ENCODE measurements around the gene PTPRB. TPM values are rescaled to one million over a fixed set of nuclear protein-coding genes. Genes with fewer than 3 reads are reported as not detected.

Gene PTPRB
- total RNA-seq, 1 experiment from 2014 or later = not detected

DNA sequence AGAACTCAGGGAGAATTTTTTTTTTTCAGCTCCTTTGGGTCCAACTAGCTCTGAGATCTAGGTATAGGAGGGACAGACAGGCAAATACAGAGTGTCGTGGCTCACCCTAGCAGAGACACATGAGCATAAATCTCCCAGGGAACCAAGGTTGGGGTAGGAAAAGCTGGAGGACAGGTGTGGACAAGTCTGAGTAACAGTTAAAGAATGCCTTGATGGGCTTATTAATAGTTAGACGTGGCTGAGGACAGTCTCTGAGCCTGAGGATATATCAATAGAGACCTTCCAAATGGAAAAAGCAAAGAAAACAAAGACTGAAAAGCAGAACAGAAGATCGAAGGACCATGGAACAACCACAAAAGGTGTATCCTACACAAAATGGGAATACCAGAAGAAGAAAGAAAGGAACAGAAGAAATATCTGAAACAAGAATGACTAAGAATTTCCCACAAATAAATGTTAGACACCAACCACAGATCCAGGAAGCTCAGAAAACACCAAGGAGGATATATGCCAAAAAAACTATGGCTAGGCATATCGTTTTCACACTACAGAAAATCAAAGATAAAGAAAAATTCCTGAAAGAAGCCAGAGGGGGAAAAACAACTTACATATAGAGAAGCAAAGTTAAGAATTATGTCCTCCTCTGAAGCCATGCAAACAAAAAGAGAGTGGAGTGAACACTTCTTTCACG is 80.9 kb downstream of the PTPRB start:
- no peaks in the 10 kb centered on the region for H3K9me2 ChIP-seq (replicated peaks; ENCODE audit: insufficient read depth, low read length)
- no peaks in the 10 kb centered on the region for H3K27me3 ChIP-seq (ENCODE audit: low read length)
- no peak overlapping the region for H3K9ac ChIP-seq (ENCODE audit: low read length)

DNA sequence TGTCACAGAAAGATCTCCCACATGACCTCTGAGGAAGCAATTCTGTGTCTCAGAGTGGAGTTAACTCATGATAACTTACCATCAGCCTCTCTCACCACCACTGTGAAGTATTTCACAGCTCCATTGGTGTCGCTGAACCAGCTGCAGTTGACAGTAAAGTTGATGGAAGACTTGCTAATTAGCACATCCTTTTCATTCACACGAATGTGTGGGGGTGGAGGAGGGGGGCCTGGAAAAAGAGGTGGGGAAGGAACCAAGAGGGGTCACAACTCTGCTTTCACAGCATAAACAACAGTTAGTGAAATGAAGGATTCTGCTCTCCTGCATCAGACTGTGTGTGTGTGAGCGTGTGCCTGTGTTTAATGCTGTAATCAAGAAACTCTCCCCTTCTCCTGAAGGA is 82.1 kb downstream of the PTPRB start:
- Histone ChIP-seq H3K4me2 (ENCODE audit: low read depth, low read length, poor library complexity, severe bottlenecking) (no peak overlapping the region), H3K4me3 (ENCODE audit: low read length) (no peak overlapping the region), H3K36me3 (ENCODE audit: insufficient read depth, low read length) (no peaks in the 10 kb centered on the region), H3K9ac (ENCODE audit: low read length) (no peak overlapping the region), H3K4me1 (ENCODE audit: low read length) (no peaks in the 10 kb centered on the region), H3K27me3 (ENCODE audit: low read length) (no peaks in the 10 kb centered on the region), H3K9me2 (replicated peaks; ENCODE audit: insufficient read depth, low read length) (no peaks in the 10 kb centered on the region), H3K9me3 (ENCODE audit: low read length) (no peaks in the 10 kb centered on the region), H3K27ac (ENCODE audit: low read length) (no peak overlapping the region), H3K79me2 (ENCODE audit: low read length) (no peaks in the 10 kb centered on the region), H4K20me1 (ENCODE audit: insufficient read depth, low read depth, low read length) (no peaks in the 10 kb centered on the region), H2AFZ (ENCODE audit: low read length) (no peak overlapping the region)
- DNase-seq = no peak

More for the DNA sequence above, 80.9 kb downstream of the PTPRB start:
- Histone ChIP-seq H3K9me3 (ENCODE audit: low read length) (no peaks in the 10 kb centered on the region), H4K20me1 (ENCODE audit: insufficient read depth, low read depth, low read length) (no peaks in the 10 kb centered on the region), H3K4me2 (ENCODE audit: low read depth, low read length, poor library complexity, severe bottlenecking) (no peak overlapping the region), H3K4me1 (ENCODE audit: low read length) (no peaks in the 10 kb centered on the region), H3K4me3 (ENCODE audit: low read length) (no peak overlapping the region), H3K27ac (ENCODE audit: low read length) (no peak overlapping the region), H2AFZ (ENCODE audit: low read length) (no peak overlapping the region), H3K36me3 (ENCODE audit: insufficient read depth, low read length) (no peaks in the 10 kb centered on the region), H3K79me2 (ENCODE audit: low read length) (no peaks in the 10 kb centered on the region)
- DNase-seq = no peak

DNA sequence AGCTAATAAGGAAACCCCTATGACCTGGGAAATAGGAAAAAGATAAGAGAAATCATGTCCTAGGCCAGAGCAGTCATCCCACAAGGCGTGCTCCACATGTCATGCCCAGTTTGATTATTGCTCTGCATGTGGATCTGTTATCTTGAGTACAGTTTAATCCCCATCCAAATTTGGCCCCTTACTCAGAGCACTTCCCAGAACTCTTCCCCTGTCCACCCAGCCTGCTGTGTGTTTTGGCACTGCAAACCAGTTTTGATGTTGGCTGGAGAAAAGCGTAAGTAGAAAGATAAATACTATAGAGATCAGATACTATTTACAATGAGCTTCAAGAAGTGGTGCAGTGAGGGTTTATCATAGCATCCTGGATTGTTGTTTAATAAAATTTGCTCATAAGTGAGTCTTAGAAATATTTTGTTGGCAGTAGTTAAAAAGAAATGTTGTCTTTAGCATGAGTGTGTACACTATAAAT is 83.8 kb downstream of the PTPRB start:
- DNase-seq = no peak
- Histone ChIP-seq H3K36me3 (ENCODE audit: insufficient read depth, low read length) (no peaks in the 10 kb centered on the region), H3K4me1 (ENCODE audit: low read length) (peaks cover 13% of the 10 kb centered on the region)

DNA sequence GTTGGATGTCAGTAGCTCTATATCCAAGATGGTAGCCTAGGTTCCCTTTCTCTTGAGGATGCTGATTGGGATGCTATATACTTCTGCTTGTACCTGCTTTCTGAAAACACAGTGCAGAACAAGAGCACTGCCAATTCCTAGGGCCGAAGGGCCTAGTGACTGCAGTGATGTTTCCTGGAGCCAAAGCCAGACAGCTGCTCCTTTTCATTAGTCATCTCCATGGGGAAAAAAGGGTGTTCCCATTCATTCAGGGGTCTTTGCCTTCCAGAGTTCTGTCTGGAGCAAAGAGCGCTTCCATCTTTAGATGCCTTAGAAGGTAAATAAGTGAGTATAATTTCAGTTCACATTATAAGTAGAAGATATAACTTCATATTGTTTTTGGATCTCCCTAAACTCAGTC is 85.5 kb downstream of the PTPRB start:
- Histone ChIP-seq H3K27me3 (ENCODE audit: low read length) (no peaks in the 10 kb centered on the region), H3K9me2 (replicated peaks; ENCODE audit: insufficient read depth, low read length) (no peaks in the 10 kb centered on the region), H3K36me3 (ENCODE audit: insufficient read depth, low read length) (no peaks in the 10 kb centered on the region), H3K79me2 (ENCODE audit: low read length) (no peaks in the 10 kb centered on the region), H3K9me3 (ENCODE audit: low read length) (no peaks in the 10 kb centered on the region), H3K27ac (ENCODE audit: low read length) (no peak overlapping the region), H4K20me1 (ENCODE audit: insufficient read depth, low read depth, low read length) (no peaks in the 10 kb centered on the region), H2AFZ (ENCODE audit: low read length) (no peak overlapping the region), H3K4me2 (ENCODE audit: low read depth, low read length, poor library complexity, severe bottlenecking) (no peak overlapping the region), H3K4me1 (ENCODE audit: low read length) (peaks cover 13% of the 10 kb centered on the region), H3K4me3 (ENCODE audit: low read length) (no peak overlapping the region), H3K9ac (ENCODE audit: low read length) (no peak overlapping the region)
- DNase-seq = no peak

More for the DNA sequence above, 83.8 kb downstream of the PTPRB start:
- H3K79me2 ChIP-seq (ENCODE audit: low read length) = no peaks in the 10 kb centered on the region
- H4K20me1 ChIP-seq (ENCODE audit: insufficient read depth, low read depth, low read length) = no peaks in the 10 kb centered on the region
- H3K4me2 ChIP-seq (ENCODE audit: low read depth, low read length, poor library complexity, severe bottlenecking) = no peak overlapping the region
- no peaks in the 10 kb centered on the region for H3K27me3 ChIP-seq (ENCODE audit: low read length)
- H3K4me3 ChIP-seq (ENCODE audit: low read length) = no peak overlapping the region
- H2AFZ ChIP-seq (ENCODE audit: low read length) = no peak overlapping the region
- no peak overlapping the region for H3K9ac ChIP-seq (ENCODE audit: low read length)
- no peaks in the 10 kb centered on the region for H3K9me3 ChIP-seq (ENCODE audit: low read length)
- no peaks in the 10 kb centered on the region for H3K9me2 ChIP-seq (replicated peaks; ENCODE audit: insufficient read depth, low read length)
- H3K27ac ChIP-seq (ENCODE audit: low read length) = no peak overlapping the region

DNA sequence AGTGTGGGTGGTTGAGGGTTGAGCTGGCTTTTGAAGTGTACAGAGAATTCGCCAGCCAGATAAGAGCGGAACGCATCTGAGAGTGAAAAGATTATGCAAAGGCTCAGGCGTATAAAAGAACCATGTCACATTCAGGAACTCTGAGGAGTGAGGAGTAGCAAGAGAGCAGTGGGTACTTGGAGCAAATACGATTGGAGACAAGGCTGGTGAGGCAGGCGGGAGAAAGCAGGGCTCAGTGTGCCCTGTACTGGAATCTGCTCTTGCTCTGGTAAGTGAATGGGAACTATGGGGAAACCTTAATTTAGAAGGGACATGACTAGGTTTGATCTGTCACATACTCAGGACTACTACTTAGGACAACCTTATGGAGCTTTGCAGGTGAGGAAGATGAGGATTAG is 87.0 kb downstream of the PTPRB start:
- no peak overlapping the region for H2AFZ ChIP-seq (ENCODE audit: low read length)
- no peaks in the 10 kb centered on the region for H3K27me3 ChIP-seq (ENCODE audit: low read length)
- no peaks in the 10 kb centered on the region for H3K36me3 ChIP-seq (ENCODE audit: insufficient read depth, low read length)
- H3K9me3 ChIP-seq (ENCODE audit: low read length) = no peaks in the 10 kb centered on the region
- no peak overlapping the region for H3K27ac ChIP-seq (ENCODE audit: low read length)
- H3K79me2 ChIP-seq (ENCODE audit: low read length) = no peaks in the 10 kb centered on the region
- no peak overlapping the region for H3K4me3 ChIP-seq (ENCODE audit: low read length)
- no peak overlapping the region for H3K4me2 ChIP-seq (ENCODE audit: low read depth, low read length, poor library complexity, severe bottlenecking)
- H3K9ac ChIP-seq (ENCODE audit: low read length) = no peak overlapping the region
- peaks cover 13% of the 10 kb centered on the region for H3K4me1 ChIP-seq (ENCODE audit: low read length)
- no peak for DNase-seq
- no peaks in the 10 kb centered on the region for H4K20me1 ChIP-seq (ENCODE audit: insufficient read depth, low read depth, low read length)
- no peaks in the 10 kb centered on the region for H3K9me2 ChIP-seq (replicated peaks; ENCODE audit: insufficient read depth, low read length)

DNA sequence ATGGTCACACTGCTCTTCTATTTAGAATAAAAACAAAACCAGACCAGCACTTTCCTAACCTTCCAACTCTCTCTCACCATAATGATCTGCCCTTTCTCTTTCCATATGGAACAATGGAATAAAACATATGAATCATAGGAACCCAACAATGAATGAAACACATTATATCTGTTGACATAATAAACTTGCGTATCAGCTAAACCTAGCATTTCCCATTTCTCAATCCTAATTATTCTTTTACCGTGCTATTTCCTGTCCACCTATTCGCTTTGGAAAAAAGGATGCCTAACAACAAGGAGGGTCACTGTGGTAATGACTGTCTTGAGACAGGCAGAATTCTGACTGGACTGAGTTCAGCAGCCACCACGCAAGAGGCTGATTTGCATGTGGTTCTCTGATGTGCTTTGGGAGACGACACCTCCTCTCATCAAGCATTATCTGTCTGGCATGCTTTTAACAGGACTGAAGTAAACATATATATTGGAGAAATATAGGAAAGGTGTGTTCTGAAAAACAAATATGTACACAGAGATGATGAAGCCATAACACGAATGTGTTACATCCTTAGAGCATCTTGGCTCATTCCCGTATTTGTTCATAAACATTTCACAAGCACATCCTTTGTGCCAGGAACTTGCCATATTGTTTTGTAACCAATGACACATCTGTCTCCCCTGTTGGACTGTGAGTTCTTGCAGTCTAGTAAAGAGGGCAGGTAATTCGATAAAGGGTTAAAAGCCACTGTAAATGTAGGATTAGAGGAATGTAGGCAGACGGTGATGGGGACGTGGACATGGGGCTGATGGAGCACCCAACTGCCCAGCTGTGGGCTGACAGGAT is 87.7 kb downstream of the PTPRB start:
- no peaks in the 10 kb centered on the region for H3K9me3 ChIP-seq (ENCODE audit: low read length)
- H3K9ac ChIP-seq (ENCODE audit: low read length) = no peak overlapping the region
- no peak for DNase-seq

DNA sequence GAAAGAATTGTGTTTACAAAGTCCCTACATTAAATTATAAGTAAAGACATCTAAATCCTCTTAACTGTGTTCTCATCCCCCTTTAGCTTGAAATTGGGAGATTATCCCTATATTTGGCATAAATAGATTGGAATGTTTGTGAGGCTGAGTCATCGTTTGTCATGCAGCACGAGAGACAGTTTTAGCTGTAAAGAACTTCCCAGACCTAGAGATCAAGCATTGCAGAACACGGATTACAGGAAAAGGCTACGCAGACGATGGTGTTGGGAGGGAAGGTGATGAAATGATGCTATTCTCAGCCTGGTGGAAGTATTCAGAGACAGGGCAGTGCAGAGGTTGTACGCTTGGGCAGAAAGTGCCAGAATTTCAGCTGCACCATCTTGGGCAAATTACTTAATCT is 93.8 kb downstream of the PTPRB start:
- peaks cover 9% of the 10 kb centered on the region; the same call in 1 of the 2 replicates for H3K36me3 ChIP-seq (ENCODE audit: insufficient read depth, low read length)
- H3K4me1 ChIP-seq (ENCODE audit: low read length) = no peaks in the 10 kb centered on the region
- H3K4me2 ChIP-seq (ENCODE audit: low read depth, low read length, poor library complexity, severe bottlenecking) = no peak overlapping the region
- no peaks in the 10 kb centered on the region for H3K79me2 ChIP-seq (ENCODE audit: low read length)
- no peak overlapping the region for H2AFZ ChIP-seq (ENCODE audit: low read length)
- no peak for DNase-seq
- no peaks in the 10 kb centered on the region for H3K9me2 ChIP-seq (replicated peaks; ENCODE audit: insufficient read depth, low read length)
- no peaks in the 10 kb centered on the region for H4K20me1 ChIP-seq (ENCODE audit: insufficient read depth, low read depth, low read length)
- no peaks in the 10 kb centered on the region for H3K27me3 ChIP-seq (ENCODE audit: low read length)
- H3K9ac ChIP-seq (ENCODE audit: low read length) = no peak overlapping the region
- no peaks in the 10 kb centered on the region for H3K9me3 ChIP-seq (ENCODE audit: low read length)
- H3K27ac ChIP-seq (ENCODE audit: low read length) = no peak overlapping the region
- no peak overlapping the region for H3K4me3 ChIP-seq (ENCODE audit: low read length)

More for the DNA sequence above, 87.7 kb downstream of the PTPRB start:
- Histone ChIP-seq H3K4me2 (ENCODE audit: low read depth, low read length, poor library complexity, severe bottlenecking) (peak overlapping the region; percentile 18), H3K9me2 (replicated peaks; ENCODE audit: insufficient read depth, low read length) (no peaks in the 10 kb centered on the region), H3K4me1 (ENCODE audit: low read length) (peaks cover 13% of the 10 kb centered on the region), H3K36me3 (ENCODE audit: insufficient read depth, low read length) (no peaks in the 10 kb centered on the region), H3K27me3 (ENCODE audit: low read length) (no peaks in the 10 kb centered on the region), H4K20me1 (ENCODE audit: insufficient read depth, low read depth, low read length) (no peaks in the 10 kb centered on the region), H2AFZ (ENCODE audit: low read length) (no peak overlapping the region), H3K79me2 (ENCODE audit: low read length) (no peaks in the 10 kb centered on the region), H3K27ac (ENCODE audit: low read length) (no peak overlapping the region), H3K4me3 (ENCODE audit: low read length) (no peak overlapping the region)

DNA sequence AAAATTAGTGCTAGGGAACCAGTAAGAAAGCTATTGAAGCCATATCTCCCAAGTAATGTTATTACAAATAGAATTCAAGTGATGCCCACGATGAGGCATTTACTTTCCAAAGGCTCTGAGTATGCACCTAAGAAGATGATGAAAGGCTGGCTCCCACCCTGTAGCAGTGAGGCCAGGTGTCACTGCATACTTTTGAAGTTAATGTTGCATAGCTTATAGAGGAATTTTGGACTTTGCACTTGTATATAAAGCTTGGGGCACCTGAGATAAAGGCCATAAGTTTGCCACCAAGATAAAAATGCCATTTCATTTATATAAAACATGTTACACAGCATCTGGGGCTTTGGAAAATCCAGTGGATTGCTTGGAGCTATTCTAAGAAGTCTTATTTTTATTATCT is 96.2 kb downstream of the PTPRB start:
- no peak overlapping the region for H3K9ac ChIP-seq (ENCODE audit: low read length)
- H3K4me1 ChIP-seq (ENCODE audit: low read length) = no peaks in the 10 kb centered on the region
- no peaks in the 10 kb centered on the region for H3K9me3 ChIP-seq (ENCODE audit: low read length)
- no peak overlapping the region for H3K4me2 ChIP-seq (ENCODE audit: low read depth, low read length, poor library complexity, severe bottlenecking)
- no peaks in the 10 kb centered on the region for H3K27me3 ChIP-seq (ENCODE audit: low read length)
- H3K79me2 ChIP-seq (ENCODE audit: low read length) = no peaks in the 10 kb centered on the region
- no peak for DNase-seq
- H3K4me3 ChIP-seq (ENCODE audit: low read length) = no peak overlapping the region
- H3K27ac ChIP-seq (ENCODE audit: low read length) = no peak overlapping the region
- peaks cover 14% of the 10 kb centered on the region; the same call in 1 of the 2 replicates for H3K36me3 ChIP-seq (ENCODE audit: insufficient read depth, low read length)
- no peaks in the 10 kb centered on the region for H4K20me1 ChIP-seq (ENCODE audit: insufficient read depth, low read depth, low read length)
- no peaks in the 10 kb centered on the region for H3K9me2 ChIP-seq (replicated peaks; ENCODE audit: insufficient read depth, low read length)
- H2AFZ ChIP-seq (ENCODE audit: low read length) = no peak overlapping the region

All from Karpas-422 (cell line).